Superior temporal gyrus (tissue), 1 donor: ENCODE data around the gene CALML5.
"Not testable (repeated sequence)": the region's sequence is repeated elsewhere in the genome, so short reads cannot be mapped to it uniquely, and the experiment has no call there.

Source experiments
- DNase-seq: peaks from one replicate; pipeline ENCODE4 v3.0.0-alpha.2; 2016; ENCODE audit errors: extremely low spot score

Gene CALML5

GRCh38 chr10:5482016-5482415 lies 17.4 kb downstream of the CALML5 start:
- no peak for DNase-seq

GRCh38 chr10:5481121-5481520 lies 18.2 kb downstream of the CALML5 start:
- no peak for DNase-seq

- DNase-seq: no peak
These were observed 19.0 kb downstream of the CALML5 start for GRCh38 chr10:5480162-5480941.

- no peak for DNase-seq
These were observed 19.7 kb downstream of the CALML5 start for GRCh38 chr10:5479481-5480161.

- DNase-seq: no peak
These were observed 20.6 kb downstream of the CALML5 start for GRCh38 chr10:5478694-5479305.

- DNase-seq: no peak
These were observed 21.2 kb downstream of the CALML5 start for GRCh38 chr10:5477948-5478693.

- DNase-seq: no peak
These were observed 22.3 kb downstream of the CALML5 start for GRCh38 chr10:5476918-5477525.

- DNase-seq: not testable (repeated sequence)
These were observed 23.2 kb downstream of the CALML5 start for GRCh38 chr10:5475974-5476807.

- not testable (repeated sequence) for DNase-seq
These were observed 24.3 kb downstream of the CALML5 start for GRCh38 chr10:5475088-5475487.

- not testable (repeated sequence) for DNase-seq
These were observed 24.7 kb downstream of the CALML5 start for GRCh38 chr10:5474642-5475041.

GRCh38 chr10:5470062-5470751 lies 29.2 kb downstream of the CALML5 start:
- no peak for DNase-seq

- DNase-seq: no peak
These were observed 29.9 kb downstream of the CALML5 start for GRCh38 chr10:5469353-5470061.

- no peak for DNase-seq
These were observed 30.9 kb downstream of the CALML5 start for GRCh38 chr10:5468262-5469106.

- DNase-seq: no peak
These were observed 31.6 kb downstream of the CALML5 start for GRCh38 chr10:5467634-5468255.

GRCh38 chr10:5467207-5467535 lies 32.2 kb downstream of the CALML5 start:
- DNase-seq: no peak

GRCh38 chr10:5466451-5467206 lies 32.7 kb downstream of the CALML5 start:
- DNase-seq: no peak

GRCh38 chr10:5465976-5466450 lies 33.4 kb downstream of the CALML5 start:
- DNase-seq: no peak
